H1 (cell line): ENCODE data around the gene PDCD7. TPM values are rescaled to one million over a fixed set of nuclear protein-coding genes. Genes with fewer than 3 reads are reported as not detected.

Experiments used
- MAFK ChIP-seq: IDR thresholded peaks from 2 replicates; pipeline ENCODE4 v1.6.1; 2012; ENCODE audit warnings: low read depth, mild to moderate bottlenecking, improper control_type of control experiment, low read length
- RAD21 ChIP-seq, 2 experiments: IDR thresholded peaks in 1 of 2; conservative IDR thresholded peaks in 1 of 2; 2 replicates each; pipeline ENCODE4 v1.6.1; 2011; ENCODE audit warnings: low read depth in 2 of 2, low read length in 2 of 2, improper control_type of control experiment in 1 of 2, inconsistent platforms in 1 of 2, mild to moderate bottlenecking in 1 of 2, moderate library complexity in 1 of 2
- TAF7 ChIP-seq: optimal IDR thresholded peaks from 2 replicates; pipeline ENCODE3; 2011; ENCODE audit warnings: low read depth, mild to moderate bottlenecking, inconsistent platforms, low read length, moderate library complexity, borderline replicate concordance
- TBP ChIP-seq: IDR thresholded peaks from 2 replicates; pipeline ENCODE4 v1.6.1; 2011; ENCODE audit warnings: low read depth, low read length, improper control_type of control experiment
- TCF12 ChIP-seq: IDR thresholded peaks from 2 replicates; pipeline ENCODE4 v1.6.1; 2011; ENCODE audit warnings: low read depth, mild to moderate bottlenecking, low read length
- polyA plus RNA-seq, 7 experiments: library from polyadenylated mRNA; depleted of rRNA in 3 of 7; stranded (reverse) in 5 of 7; unstranded in 2 of 7; fragments of >200 nt in 5 of 7; fragments of 200-250 nt in 2 of 7; gene quantifications; 1 replicate in 5 of 7; 2 replicates in 1 of 7; 4 replicates in 1 of 7; pipeline versions ENCODE4 v1.2.1 to v1.2.3, GENCODE V29; 2011 to 2013; ENCODE audit warnings: missing spikeins in 2 of 7, mixed read lengths in 2 of 7
- total RNA-seq: library from RNA; stranded (reverse); fragmentation: NEBNext Ultra II Directional; extraction: Animal tissue kit (Norgen Biotek cat#: 25700); gene quantifications from 2 replicates; pipeline ENCODE4 v1.2.1, GENCODE V29; 2021
- TF ChIP-seq, protein P1 (sequence below): fragments of 300-600 bp; sonication (generic); IDR thresholded peaks from 2 replicates; pipeline ENCODE4 v1.7.1; 2012; ENCODE audit warnings: low read length, moderate library complexity, mild to moderate bottlenecking, inconsistent platforms; ENCODE audit not compliant: insufficient replicate concordance
- TF ChIP-seq, protein P2 (sequence below), 3 experiments: IDR thresholded peaks; 1 replicate in 2 of 3; 2 replicates in 1 of 3; pipeline versions ENCODE4 v1.5.1 to v1.6.1; 2011; ENCODE audit warnings: low read length in 3 of 3, mild to moderate bottlenecking in 3 of 3, inconsistent platforms in 2 of 3, low read depth in 1 of 3, moderate library complexity in 1 of 3; ENCODE audit not compliant: insufficient read depth in 1 of 3; ENCODE audit errors: control extremely low read depth in 1 of 3
- TF ChIP-seq, protein P3 (sequence below): IDR thresholded peaks from 2 replicates; pipeline ENCODE4 v1.6.1; 2012; ENCODE audit warnings: inconsistent platforms

The PDCD7 gene
- total and polyA plus RNA-seq, 2 of the 8 experiments (the other 6 are each of a cell fraction or from before 2014, with no cell fraction given) = 11.5 to 25.6 TPM

DNA sequence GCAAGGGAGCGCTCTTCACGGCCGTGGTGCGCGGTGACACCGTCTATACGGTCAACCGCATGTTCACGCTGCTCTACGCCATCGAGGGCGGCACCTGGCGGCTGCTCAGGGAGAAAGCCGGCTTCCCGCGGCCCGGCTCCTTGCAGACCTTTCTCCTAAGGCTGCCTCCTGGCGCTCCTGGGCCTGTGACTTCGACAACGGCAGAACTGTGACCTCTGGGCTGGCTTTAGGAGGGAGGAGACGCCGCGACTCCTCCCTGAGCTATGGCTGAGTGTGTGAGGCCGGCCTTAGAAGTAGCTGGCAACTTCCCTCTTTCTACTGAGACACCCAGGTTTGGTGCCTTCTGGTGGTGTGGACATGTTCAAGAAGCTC, 55.6 kb downstream of the PDCD7 start (continued):
- TF ChIP-seq, protein P1, sequence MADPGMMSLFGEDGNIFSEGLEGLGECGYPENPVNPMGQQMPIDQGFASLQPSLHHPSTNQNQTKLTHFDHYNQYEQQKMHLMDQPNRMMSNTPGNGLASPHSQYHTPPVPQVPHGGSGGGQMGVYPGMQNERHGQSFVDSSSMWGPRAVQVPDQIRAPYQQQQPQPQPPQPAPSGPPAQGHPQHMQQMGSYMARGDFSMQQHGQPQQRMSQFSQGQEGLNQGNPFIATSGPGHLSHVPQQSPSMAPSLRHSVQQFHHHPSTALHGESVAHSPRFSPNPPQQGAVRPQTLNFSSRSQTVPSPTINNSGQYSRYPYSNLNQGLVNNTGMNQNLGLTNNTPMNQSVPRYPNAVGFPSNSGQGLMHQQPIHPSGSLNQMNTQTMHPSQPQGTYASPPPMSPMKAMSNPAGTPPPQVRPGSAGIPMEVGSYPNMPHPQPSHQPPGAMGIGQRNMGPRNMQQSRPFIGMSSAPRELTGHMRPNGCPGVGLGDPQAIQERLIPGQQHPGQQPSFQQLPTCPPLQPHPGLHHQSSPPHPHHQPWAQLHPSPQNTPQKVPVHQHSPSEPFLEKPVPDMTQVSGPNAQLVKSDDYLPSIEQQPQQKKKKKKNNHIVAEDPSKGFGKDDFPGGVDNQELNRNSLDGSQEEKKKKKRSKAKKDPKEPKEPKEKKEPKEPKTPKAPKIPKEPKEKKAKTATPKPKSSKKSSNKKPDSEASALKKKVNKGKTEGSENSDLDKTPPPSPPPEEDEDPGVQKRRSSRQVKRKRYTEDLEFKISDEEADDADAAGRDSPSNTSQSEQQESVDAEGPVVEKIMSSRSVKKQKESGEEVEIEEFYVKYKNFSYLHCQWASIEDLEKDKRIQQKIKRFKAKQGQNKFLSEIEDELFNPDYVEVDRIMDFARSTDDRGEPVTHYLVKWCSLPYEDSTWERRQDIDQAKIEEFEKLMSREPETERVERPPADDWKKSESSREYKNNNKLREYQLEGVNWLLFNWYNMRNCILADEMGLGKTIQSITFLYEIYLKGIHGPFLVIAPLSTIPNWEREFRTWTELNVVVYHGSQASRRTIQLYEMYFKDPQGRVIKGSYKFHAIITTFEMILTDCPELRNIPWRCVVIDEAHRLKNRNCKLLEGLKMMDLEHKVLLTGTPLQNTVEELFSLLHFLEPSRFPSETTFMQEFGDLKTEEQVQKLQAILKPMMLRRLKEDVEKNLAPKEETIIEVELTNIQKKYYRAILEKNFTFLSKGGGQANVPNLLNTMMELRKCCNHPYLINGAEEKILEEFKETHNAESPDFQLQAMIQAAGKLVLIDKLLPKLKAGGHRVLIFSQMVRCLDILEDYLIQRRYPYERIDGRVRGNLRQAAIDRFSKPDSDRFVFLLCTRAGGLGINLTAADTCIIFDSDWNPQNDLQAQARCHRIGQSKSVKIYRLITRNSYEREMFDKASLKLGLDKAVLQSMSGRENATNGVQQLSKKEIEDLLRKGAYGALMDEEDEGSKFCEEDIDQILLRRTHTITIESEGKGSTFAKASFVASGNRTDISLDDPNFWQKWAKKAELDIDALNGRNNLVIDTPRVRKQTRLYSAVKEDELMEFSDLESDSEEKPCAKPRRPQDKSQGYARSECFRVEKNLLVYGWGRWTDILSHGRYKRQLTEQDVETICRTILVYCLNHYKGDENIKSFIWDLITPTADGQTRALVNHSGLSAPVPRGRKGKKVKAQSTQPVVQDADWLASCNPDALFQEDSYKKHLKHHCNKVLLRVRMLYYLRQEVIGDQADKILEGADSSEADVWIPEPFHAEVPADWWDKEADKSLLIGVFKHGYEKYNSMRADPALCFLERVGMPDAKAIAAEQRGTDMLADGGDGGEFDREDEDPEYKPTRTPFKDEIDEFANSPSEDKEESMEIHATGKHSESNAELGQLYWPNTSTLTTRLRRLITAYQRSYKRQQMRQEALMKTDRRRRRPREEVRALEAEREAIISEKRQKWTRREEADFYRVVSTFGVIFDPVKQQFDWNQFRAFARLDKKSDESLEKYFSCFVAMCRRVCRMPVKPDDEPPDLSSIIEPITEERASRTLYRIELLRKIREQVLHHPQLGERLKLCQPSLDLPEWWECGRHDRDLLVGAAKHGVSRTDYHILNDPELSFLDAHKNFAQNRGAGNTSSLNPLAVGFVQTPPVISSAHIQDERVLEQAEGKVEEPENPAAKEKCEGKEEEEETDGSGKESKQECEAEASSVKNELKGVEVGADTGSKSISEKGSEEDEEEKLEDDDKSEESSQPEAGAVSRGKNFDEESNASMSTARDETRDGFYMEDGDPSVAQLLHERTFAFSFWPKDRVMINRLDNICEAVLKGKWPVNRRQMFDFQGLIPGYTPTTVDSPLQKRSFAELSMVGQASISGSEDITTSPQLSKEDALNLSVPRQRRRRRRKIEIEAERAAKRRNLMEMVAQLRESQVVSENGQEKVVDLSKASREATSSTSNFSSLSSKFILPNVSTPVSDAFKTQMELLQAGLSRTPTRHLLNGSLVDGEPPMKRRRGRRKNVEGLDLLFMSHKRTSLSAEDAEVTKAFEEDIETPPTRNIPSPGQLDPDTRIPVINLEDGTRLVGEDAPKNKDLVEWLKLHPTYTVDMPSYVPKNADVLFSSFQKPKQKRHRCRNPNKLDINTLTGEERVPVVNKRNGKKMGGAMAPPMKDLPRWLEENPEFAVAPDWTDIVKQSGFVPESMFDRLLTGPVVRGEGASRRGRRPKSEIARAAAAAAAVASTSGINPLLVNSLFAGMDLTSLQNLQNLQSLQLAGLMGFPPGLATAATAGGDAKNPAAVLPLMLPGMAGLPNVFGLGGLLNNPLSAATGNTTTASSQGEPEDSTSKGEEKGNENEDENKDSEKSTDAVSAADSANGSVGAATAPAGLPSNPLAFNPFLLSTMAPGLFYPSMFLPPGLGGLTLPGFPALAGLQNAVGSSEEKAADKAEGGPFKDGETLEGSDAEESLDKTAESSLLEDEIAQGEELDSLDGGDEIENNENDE = no peak
- TF ChIP-seq RAD21 (IDR thresholded peaks at IDR 0.05 in 1 of 2, conservative IDR thresholded peaks at IDR 0.05 in 1 of 2; ENCODE audit: low read depth in 2 of 2, low read length in 2 of 2) = peak; percentile 69 to 74
- TF ChIP-seq, protein P2, sequence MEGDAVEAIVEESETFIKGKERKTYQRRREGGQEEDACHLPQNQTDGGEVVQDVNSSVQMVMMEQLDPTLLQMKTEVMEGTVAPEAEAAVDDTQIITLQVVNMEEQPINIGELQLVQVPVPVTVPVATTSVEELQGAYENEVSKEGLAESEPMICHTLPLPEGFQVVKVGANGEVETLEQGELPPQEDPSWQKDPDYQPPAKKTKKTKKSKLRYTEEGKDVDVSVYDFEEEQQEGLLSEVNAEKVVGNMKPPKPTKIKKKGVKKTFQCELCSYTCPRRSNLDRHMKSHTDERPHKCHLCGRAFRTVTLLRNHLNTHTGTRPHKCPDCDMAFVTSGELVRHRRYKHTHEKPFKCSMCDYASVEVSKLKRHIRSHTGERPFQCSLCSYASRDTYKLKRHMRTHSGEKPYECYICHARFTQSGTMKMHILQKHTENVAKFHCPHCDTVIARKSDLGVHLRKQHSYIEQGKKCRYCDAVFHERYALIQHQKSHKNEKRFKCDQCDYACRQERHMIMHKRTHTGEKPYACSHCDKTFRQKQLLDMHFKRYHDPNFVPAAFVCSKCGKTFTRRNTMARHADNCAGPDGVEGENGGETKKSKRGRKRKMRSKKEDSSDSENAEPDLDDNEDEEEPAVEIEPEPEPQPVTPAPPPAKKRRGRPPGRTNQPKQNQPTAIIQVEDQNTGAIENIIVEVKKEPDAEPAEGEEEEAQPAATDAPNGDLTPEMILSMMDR (IDR thresholded peaks at IDR 0.05; ENCODE audit: control extremely low read depth in 1 of 3, insufficient read depth in 1 of 3, low read depth in 1 of 3, low read length in 3 of 3) = peak; percentile 77 to 95 (median 86)
- TF ChIP-seq TBP = no peak
- no peak for TF ChIP-seq TAF7
- no peak for TF ChIP-seq TCF12
- TF ChIP-seq, protein P3, sequence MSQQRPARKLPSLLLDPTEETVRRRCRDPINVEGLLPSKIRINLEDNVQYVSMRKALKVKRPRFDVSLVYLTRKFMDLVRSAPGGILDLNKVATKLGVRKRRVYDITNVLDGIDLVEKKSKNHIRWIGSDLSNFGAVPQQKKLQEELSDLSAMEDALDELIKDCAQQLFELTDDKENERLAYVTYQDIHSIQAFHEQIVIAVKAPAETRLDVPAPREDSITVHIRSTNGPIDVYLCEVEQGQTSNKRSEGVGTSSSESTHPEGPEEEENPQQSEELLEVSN = peak; percentile 97
- TF ChIP-seq MAFK = no peak
